GM13976 (cell line): ENCODE data around the gene ALK.

Source experiments
- DNase-seq: peaks from one replicate; pipeline ENCODE4 v3.0.0; 2012; ENCODE audit warnings: low spot score
- CTCF ChIP-seq: IDR thresholded peaks from 2 replicates; pipeline ENCODE4 v1.5.1; 2012; ENCODE audit warnings: borderline replicate concordance, mild to moderate bottlenecking; ENCODE audit not compliant: insufficient read depth; ENCODE audit errors: extremely low read depth, missing control alignments, control extremely low read depth
- in situ Hi-C: fragments of 300-500 bp; cut with MboI; formaldehyde crosslinking; loops from one replicate; pipeline ENCODE4 v1.12.0; 2022; ENCODE audit warnings: low sequenced_read_pairs, mixed read lengths, inconsistent platforms; ENCODE audit not compliant: unreplicated experiment

The ALK gene

GRCh38 chr2:29950481-29950880 lies 29.1 kb upstream of the ALK start:
- TF ChIP-seq CTCF = no peak
- no peak for DNase-seq
- in situ Hi-C loops = no loop called here

GRCh38 chr2:29949042-29949441 lies 27.7 kb upstream of the ALK start:
- DNase-seq = no peak
- TF ChIP-seq CTCF = no peak
- in situ Hi-C loops = no loop called here

GRCh38 chr2:29946505-29946904 lies 25.1 kb upstream of the ALK start:
- TF ChIP-seq CTCF = no peak
- in situ Hi-C loops = no loop called here
- DNase-seq = no peak

- in situ Hi-C loops = no loop called here
- TF ChIP-seq CTCF = no peak
- DNase-seq = no peak
Measured at GRCh38 chr2:29942711-29943110, 21.3 kb upstream of the ALK start.

- in situ Hi-C loops = no loop called here
- no peak for TF ChIP-seq CTCF
- DNase-seq = no peak
Measured at GRCh38 chr2:29940706-29941105, 19.3 kb upstream of the ALK start.

GRCh38 chr2:29936020-29936419 lies 14.6 kb upstream of the ALK start:
- in situ Hi-C loops = no loop called here
- DNase-seq = no peak
- TF ChIP-seq CTCF = no peak

- in situ Hi-C loops = no loop called here
- TF ChIP-seq CTCF = no peak
- no peak for DNase-seq
Measured at GRCh38 chr2:29931818-29932217, 10.4 kb upstream of the ALK start.
